Stimulated activated CD4-positive, alpha-beta T cell treated with anti-CD3 and anti-CD28 coated beads, Interleukin-2, amount 100 ng/mL, for 24 hours (primary cell): ENCODE results near the gene MITD1.
"Not testable (repeated sequence)": the region's sequence is repeated elsewhere in the genome, so short reads cannot be mapped to it uniquely, and the experiment has no call there.

Experiments used
- DNase-seq, 2 donors: peaks; one replicate each; pipeline ENCODE4 v3.0.0-alpha.2; 2020

MITD1 gene

DNA sequence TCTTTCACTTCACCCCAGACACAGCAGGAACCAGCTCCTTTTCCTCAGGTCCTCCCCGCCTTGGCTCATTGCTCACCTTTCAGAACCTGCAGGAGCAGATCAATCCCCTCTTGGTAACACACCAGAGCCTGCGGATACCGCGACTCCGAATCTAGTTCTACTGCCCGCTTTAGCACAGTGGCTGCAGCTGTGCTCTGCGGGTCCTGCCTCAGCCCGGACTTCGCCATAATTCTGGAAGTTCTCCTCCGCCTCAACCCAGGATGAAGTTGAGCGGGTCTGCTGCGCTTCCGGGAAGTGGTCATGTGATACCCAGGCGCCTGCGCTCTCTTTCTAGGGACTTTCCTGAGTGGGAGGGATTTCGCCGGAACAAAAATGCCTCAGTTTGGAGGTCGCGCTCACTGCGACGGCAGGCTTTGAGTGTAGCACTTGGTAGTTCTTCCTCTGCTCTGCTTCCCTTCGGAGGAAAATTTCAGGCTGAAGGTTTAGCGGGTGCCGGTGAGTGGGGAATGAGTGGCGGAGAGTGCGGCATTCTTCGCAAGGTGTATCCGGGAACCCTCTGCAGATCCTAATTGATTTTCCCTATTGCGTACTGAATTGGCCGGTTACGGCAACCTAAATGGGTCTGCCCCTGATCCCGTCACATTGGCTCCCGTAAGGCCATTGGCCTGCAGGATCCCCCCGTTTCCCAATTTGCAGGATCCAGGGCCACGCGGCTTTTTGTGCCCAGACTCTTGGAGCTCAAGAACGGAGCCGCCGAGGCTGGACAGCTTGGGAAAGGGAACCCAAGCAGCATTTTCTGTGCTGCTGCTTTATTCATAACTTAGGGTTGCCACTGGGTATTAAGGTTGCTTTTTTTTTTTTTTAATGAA is at the start of gene MITD1, which contains the start of gene MRPL30:
MITD1 (minus strand) TSS at position 304 of the 869 bp plus-strand sequence; CDS start at position 227, 77 bp downstream.
MRPL30 (plus strand) TSS at position 430 of the 869 bp plus-strand sequence. CDS start 5,020 bp downstream, outside the sequence.
- DNase-seq, result peak; percentile 83 to 89

DNA sequence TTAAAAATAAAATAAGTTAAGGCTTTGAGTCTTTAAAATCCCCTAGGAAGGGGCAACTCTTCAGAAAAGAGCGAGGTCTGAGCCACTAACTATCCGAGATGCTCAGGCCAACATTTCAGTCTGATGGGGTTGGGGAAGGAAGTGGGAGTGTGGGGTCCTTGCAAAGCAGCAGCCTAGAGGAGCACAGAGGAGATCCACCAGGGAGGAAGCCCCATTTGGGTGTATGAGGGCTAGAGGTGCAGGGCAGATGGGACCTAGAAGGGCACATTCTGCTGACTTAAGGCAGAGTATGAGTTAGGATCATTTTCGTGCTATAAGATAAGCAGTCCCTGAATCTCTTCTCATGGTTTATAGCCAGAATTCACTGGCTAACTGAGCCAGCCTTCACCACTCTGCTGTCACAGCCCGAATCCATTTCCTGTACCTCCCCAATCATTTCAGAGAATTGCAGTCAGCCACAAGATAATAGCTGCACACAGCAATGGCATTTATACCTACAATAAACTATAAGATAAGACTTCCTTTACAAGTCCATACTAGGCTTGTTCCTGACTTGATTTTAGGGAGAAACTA is 37.2 kb upstream of the MITD1 start:
- no peak for DNase-seq

DNA sequence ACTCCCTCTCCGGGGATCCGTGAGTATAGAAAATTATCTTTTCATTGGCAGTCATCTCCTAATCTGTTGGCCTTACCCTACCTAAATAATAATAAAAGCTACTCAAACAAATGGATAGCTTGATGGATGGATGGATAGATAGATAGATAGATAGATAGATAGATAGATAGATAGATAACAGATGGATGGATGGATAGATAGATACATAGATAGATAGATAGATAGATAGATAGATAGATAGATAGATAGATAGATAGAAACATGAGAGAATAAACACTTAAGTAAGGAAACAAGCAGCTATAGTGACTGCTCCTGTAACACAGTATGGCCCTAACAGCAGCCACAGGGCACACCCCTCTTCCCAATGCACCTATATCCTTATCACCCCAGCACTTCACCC is 35.2 kb upstream of the MITD1 start:
- DNase-seq, result no peak

DNA sequence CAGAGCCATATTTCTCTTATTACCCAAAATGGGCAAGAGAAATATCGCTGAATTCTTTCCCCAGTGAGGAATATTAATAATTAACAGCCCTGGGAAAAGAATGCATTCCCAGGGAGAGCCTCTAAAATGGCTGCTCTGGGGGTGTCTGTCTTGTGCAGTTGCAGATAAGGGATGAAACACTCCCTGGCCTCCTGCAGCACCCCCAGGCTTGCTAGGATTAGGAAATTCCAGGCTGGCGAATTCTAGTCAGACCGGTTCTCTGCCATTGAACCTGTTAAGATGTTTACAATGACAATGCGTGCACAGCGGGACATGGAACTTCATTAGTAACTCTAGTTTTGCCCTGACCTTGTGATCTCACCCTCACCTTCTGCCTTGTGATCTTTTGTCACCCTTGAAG is 24.6 kb upstream of the MITD1 start:
- DNase-seq, result no peak

DNA sequence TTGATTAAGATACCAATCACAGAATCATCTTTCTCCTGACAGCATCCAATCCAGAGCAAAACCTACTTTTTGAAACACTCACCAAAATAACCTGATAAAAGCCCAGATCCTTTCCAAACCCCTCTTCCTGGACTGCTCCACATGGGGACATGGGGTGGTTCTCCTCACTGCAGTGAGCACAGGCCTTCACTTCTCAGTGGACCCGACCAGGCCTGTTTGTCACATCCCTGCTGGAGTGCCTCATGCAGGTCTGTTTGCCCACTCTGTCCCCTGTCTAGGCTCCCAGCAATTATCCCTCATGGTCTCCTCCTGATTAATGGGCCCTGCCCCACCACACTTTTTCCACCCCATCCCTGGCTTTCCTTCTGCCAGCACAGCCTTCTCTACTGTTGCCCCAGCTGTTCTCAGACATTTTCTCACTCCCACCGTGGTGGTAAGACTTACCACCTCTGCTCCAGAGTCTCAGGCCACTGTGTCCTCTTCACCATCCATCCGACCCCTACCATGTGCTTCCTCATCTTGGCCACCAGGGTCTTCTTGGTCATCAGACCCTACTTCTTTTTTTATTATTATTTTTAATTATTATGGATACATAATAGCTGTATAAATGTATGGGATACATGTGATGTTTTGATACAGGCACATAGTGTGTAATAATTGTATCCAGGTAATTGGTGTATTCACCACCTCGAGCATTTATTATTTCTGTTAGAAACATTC is 21.3 kb upstream of the MITD1 start:
- no peak for DNase-seq

DNA sequence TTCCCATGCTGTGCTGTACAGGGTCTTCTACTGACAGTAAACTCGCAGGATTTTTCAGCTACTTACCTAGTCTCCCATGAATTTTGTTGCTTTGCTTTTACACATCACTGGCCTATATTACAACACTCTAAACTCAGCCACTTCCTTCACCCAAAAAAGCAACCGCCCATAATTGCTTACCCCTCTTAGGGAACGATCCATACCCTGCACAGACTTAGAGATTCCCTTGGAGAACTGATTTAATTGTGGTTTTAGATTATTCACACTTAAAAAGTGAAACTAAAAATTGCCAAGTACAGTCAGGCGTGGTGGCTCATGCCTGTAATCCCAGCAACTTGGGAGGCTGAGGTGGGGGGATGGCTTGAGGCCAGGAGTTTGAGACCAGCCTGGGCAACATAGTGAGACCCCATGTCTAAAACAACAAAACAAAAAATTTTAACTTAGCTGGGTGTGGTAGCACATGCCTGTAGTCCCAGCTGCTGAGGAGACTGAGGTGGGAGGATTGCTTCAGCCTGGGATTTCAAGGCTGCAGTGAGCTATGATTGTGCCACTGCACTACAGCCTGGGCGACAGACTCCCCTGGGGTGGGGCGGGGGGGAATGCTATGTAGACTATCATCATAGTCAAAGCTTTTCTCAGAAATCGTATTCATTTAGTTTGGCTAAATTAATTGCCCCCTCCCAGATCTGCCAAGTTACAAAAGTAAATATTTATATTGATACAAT is 19.4 kb upstream of the MITD1 start:
- no peak for DNase-seq

DNA sequence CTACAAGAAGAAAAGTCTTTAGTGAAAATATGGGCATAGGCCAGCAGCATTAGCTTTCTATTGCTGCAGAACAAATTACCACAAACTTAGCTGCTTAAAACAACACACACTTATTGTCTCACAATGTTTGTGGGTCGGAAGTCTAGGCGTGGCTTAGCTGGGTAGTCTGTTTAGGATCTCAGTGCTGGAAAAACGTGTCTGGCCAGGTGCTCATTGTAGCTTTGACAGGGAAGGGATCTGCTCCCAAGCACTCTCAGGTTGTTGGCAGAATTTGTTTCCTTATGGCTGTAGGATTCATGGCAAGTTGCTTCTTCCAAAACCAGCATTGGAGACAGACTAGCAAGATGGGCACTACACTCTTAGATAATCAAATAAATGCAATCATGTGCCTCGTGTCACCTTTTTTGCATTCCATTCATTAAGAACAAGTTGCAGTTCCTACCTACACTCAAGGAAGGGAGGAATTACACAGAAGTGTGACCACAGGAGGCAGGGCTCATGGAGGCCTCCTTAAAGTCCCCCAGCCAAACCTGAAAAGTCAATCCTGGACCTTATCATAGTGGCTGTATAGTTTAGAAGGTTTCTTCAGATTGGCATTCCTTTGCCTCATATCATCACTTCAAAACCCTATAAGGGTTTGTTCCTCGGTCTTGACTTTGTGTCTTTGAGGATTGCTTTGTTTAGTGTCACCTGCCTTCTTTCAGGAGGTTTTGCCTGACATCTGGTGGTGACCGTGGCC is 17.4 kb upstream of the MITD1 start:
- DNase-seq, result no peak

DNA sequence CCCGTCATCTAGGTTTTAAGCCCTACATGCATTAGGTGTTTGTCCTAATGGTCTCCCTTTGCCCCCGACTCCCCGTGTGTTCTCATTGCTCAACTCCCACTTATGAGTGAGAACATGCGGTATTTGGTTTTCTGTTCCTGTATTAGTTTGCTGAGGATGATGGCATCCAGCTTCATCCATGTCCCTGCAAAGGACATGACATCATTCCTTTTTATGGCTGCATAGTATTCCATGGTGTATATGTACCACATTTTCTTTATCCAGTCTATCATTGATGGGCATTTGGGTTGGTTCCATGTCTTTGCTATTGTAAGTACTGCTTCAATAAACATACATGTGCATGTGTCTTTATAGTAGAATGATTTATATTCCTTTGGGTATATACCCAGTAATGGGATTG is 11.5 kb upstream of the MITD1 start:
- DNase-seq, result not testable (repeated sequence)

DNA sequence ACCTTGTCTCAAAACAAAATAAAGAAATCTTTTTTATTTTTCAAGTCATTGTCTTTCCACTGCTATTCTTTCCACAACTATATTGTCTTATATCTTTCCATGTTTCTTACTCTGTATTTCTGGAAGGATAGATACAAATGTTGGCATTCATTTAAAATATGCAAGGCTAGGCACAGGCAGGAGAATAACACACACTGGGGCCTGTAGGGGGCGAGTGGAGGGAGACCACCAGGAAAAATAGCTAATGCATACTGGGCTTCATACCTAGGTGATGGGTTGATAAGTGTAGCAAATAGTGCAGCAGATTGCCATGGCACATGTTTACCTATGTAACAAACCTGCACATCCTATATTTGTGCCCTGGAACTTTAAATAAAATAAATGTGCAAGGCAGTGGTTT is 9.7 kb upstream of the MITD1 start:
- no peak for DNase-seq

DNA sequence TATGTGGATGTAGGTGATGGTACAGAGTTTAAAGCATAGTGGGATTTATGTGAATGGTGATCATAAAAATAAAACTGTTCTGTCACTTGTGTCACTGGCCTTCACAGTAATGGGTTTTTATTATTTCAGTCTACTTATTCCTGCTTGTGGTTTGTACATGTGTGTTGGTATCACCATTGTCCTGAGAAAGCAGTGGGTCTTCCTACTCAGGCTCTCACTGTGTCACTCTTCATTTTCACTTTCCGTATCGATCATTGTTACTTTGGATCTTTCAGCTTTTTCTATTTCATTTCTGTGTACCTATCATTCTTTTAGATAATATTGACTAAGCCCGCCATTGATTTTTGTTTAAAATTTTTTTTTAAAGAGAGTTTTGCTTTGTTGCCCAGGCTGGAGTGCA is 7.5 kb upstream of the MITD1 start:
- DNase-seq, result no peak

DNA sequence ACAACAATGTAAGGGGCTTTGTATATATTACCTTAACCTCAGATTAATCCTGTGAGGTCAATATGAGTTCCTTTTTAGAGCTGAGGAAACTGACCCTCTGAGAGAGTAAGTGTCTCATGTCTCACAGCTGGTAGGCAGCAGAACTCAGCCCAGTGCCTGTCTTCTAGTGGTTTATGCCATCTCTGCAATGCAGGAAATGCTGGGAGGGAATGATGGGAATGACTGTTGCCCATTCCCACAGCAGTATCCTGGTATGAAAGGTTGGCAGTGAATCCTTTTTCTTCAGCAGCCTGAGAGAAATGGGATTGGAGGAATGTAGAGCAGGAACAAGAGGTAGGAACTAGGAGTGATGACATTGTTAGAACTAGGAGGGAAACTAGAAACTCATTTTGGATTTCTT is 6.2 kb upstream of the MITD1 start:
- no peak for DNase-seq

DNA sequence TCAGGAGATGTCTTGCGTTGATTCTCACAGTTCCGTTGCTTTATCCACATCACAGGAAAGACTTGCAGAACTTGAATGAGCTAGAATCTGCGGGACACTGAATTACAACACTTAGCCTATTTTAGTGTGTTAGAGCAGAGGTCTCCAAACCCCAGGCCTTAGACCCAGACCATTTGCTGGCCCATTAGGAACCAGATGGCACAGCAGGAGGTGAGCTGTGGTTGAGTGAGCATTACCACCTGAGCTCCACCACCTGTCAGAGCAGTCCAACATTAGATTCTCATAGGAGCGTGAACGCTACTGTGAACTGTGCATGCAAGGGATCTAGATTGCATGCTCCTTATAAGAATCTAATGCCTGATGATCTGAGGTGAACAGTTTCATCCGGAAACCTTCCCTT is 4.0 kb upstream of the MITD1 start:
- DNase-seq, result no peak

DNA sequence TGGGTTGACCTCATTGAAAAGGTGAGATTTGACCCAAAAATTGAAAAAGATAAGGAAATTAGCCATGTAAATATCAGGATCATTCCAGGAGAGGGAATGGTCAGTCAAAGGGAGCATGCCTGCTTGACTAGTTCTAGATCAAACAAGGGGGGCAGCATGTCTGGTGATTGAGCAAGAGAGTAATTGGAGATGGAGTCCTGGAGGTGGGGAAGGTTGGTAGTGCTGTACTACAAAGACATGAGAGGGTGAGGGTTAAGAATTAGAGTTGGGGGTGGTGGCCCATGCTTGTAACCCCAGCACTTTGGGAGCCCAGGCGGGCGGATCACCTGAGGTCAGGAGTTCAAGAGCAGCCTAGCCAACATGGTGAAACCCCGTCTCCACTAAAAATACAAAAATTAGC is 2.2 kb upstream of the MITD1 start:
- no peak for DNase-seq

DNA sequence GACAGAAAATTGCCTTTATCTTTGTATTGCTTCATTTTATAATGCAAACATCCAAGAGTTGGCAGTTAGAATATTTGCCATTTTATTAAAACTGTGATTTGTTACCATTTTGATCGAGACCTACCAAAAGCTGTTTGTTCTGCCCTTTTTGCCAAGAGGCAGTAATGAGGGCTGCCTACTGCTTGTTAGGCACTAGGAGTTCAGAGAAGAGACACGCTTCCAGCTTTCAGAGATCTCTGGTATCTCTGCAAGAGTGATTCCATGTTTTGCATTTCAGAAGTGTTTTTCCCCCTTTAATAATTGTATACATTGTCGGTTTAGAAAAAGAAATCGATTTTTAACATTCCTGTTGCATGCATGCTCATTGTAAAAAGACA is 754 bp upstream of the MITD1 start:
- no peak for DNase-seq

DNA sequence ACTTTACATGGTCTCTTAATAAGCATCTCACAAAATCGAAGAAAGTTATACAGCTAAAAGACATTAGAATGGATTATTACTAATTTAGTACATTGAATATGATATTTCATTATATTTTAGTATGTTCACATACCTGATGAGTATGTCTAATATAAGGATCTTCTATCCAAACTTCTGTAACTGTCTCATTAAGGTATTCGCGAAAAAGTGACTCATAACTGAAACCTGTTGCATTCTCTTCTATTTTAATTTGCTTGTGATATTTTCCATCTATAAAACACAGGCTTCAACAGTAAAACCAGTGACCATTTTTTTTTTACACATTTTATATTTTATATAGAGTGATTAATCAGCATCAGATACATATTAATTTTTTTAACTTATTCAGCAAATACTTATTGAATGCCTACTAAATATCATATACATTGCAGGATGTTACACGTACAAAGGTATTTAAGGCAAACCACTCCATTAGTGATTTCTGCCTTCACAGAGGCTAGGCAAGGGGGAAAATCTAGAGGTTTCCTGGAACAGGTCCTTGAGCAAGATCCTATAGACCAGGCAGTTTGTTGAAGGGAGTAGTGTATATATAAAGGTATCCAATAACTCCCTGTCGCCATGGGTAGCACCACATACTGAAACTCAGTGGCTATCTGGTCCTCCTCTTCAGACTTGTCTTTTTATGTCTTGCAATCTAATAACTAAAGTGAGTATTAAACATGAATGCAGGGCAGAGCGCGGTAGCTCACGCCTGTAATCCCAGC is 9.3 kb downstream of the MITD1 start:
- no peak for DNase-seq

DNA sequence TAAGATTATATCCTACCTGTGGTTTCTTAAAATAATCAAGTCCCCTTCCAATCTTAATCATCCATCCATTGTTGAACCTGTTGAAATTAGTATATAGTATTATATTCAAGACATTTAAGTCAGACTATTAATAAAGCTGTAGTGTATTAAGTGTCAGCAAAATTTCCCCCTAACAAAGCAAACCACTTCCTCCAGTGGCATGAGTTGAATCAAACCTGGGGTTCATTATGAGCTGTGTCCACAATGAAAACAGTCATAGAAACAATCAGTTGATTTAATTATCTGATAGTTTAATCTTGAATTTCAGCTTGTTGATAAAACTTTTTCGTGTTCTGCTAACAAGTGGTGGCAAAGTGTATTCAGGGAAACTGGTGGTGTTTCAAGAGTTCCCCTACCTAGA is 11.3 kb downstream of the MITD1 start:
- no peak for DNase-seq

DNA sequence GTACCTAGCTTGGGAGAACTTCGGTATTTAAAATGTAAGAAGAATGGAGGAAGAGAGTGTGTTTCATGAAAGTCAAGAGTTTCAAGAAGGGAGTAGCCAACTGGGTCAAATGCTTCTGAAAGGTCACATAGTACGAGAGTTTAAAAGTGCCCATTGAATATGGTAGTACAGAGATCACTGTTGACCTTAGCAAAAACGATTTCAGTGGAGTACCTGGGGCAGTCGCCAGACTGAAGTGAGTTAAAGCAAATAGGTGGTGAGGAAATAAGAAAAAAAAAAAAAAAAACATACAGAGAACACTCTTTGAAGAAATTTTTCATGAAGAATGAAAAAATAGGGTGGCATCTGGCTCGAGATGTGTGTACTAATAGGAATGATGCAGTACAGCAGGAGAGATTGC is 14.6 kb downstream of the MITD1 start:
- no peak for DNase-seq

DNA sequence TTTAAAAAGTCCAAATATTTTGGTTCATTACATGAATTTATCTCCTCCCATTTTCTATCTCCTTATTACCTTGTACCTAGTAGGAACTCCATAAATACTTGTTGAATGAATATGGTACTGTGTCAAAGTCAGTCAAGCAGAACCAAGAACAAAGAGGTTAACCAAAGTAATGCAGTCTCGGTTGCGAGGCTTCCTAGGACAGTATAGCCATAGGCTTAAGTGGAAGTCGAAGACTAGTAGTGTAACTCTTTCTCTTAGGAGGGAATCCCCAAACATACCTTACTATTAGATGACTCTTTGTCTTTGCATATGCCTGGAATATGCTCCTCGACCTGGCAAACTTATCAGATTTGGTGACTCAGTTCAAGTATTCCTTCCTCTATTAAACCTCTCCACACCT is 21.3 kb downstream of the MITD1 start:
- DNase-seq, result no peak

DNA sequence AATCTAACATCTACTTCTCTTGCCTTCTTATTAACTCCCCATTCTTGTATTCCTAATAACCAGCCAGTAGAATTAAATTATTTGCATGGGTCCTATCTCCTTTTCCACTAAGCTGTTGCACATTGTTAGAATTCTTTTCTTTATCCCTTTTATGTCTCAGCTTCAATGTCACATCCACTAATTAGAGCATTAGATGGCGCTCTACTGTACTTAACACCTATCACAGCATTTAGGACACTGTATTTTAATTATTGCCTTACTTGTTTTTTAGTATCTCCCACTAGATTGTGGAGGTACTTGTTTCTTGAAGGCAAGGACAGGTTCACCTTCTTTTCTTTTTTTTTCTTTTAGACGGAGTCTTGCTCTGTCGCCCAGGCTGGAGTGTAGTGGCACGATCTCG is 22.3 kb downstream of the MITD1 start:
- no peak for DNase-seq

DNA sequence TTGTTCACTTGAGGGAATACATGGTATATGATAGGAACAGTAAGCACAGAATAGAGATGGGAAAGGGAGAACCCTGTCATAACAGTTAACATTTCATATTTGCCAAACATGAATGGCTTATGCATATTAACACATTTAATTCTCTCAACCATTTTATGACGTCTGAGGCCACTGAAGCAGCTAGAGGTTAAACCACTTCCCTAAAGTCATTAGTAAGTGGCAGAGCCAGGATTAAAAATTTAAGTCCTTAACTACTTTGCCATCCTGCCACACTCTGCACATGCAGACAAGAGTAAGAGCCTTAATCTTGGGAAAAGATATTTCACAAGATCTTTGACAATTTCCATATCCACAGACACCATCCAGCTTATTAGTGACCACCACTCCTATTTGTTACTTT is 24.0 kb downstream of the MITD1 start:
- DNase-seq, result no peak

DNA sequence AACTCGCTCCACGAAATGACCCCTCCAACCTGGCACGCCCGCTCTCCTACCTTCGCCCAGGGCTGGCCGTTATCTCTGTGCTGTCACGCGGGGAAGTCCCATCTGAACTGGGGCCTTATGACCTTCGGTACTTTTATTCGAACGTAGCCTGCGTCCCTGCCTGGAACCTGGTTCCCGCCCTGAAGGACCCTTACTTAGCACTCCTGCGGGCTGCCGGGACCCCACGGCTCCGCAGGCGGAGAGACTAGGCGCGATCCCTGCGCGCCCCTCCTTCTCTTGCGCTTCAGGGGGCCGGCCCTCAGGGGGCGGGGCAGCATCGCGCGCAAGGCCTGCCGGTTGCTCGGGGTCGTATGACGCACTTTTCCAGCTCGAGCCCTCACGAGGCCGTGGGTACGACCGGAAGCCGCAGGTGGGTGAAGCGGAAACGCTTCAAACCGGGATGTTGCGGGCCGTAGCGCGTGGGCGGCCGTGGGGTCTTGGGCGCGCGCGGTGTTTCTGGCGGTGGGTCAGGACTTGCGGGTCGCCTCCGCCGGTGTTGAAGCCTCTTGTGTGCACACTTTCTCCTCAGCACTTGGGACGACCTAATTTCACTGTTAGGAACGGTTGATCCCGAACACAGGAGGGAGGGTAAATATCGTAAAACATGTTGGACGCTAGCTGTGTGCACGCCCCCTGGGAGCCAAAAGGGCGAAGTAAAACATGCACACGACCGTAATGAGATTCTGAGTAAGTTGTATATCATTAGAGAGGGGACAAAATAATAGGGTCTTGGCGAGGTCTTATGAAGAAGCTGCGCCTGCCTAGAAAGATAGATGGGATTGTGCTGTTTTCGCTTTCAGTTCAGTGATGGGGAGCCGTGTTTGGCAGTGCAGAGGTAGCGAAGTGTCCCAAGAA is 26.0 kb downstream of the MITD1 start, which contains the start of the genes LIPT1 and TSGA10:
LIPT1 (plus strand) TSS at position 325 of the 894 bp plus-strand sequence. CDS start 6,991 bp downstream, outside the sequence.
TSGA10 (minus strand) TSS at position 300 of the 894 bp plus-strand sequence. CDS start 45,503 bp downstream, outside the sequence.
- peak; percentile 92 to 93 for DNase-seq
